Osteoblast (primary cell): ENCODE data around the gene PNKD. TPM values are rescaled to one million over a fixed set of nuclear protein-coding genes. Genes with fewer than 3 reads are reported as not detected.

Source experiments
- DNase-seq: peaks from one replicate; pipeline ENCODE4 v3.0.0; 2011; ENCODE audit warnings: low spot score, mixed read lengths; ENCODE audit not compliant: insufficient read length; ENCODE audit errors: missing footprints
- H2AFZ ChIP-seq: 2 replicates; pipeline ENCODE4 v1.6.0; 2011; ENCODE audit warnings: mild to moderate bottlenecking, low read length
- H3K27ac ChIP-seq: 2 replicates; pipeline ENCODE4 v1.5.1; 2011; ENCODE audit warnings: mild to moderate bottlenecking, low read depth, low read length, moderate library complexity
- H3K27me3 ChIP-seq: 2 replicates; pipeline ENCODE4 v1.6.0; 2012; ENCODE audit warnings: mild to moderate bottlenecking, control low read depth, inconsistent platforms, low read length, moderate library complexity; ENCODE audit not compliant: insufficient read depth
- H3K36me3 ChIP-seq: 2 replicates; pipeline ENCODE4 v1.5.1; 2011; ENCODE audit warnings: mild to moderate bottlenecking, low read length, control low read depth, moderate library complexity; ENCODE audit not compliant: insufficient read depth
- H3K4me1 ChIP-seq: 2 replicates; pipeline ENCODE4 v1.5.1; 2011; ENCODE audit warnings: mild to moderate bottlenecking, low read length, control low read depth, moderate library complexity; ENCODE audit not compliant: insufficient read depth
- H3K4me2 ChIP-seq: 2 replicates; pipeline ENCODE4 v1.6.0; 2011; ENCODE audit warnings: mild to moderate bottlenecking, low read length; ENCODE audit not compliant: insufficient read depth
- H3K4me3 ChIP-seq: fragments of 200-600 bp; sonication (generic); 3 replicates; pipeline ENCODE4 v1.5.1; 2012; ENCODE audit warnings: mild to moderate bottlenecking, low read length, inconsistent platforms; ENCODE audit not compliant: insufficient read depth
- H3K79me2 ChIP-seq: 2 replicates; pipeline ENCODE4 v1.6.0; 2012; ENCODE audit warnings: mild to moderate bottlenecking, low read length, control low read depth, inconsistent platforms; ENCODE audit not compliant: insufficient read depth
- H3K9me3 ChIP-seq: 2 replicates; pipeline ENCODE4 v1.5.1; 2011; ENCODE audit warnings: low read depth, low read length, control low read depth
- H4K20me1 ChIP-seq: 2 replicates; pipeline ENCODE4 v1.6.0; 2012; ENCODE audit warnings: mild to moderate bottlenecking, low read length, control low read depth; ENCODE audit not compliant: insufficient read depth
- CTCF ChIP-seq: IDR thresholded peaks from 2 replicates; pipeline ENCODE4 v1.5.1; 2011; ENCODE audit warnings: mild to moderate bottlenecking, low read depth, low read length, moderate library complexity; ENCODE audit errors: extremely low read depth
- total RNA-seq: library from RNA; depleted of rRNA; stranded (reverse); fragments of >200 nt; gene quantifications from 2 replicates; pipeline ENCODE4 v1.2.3, GENCODE V29; 2012

Gene PNKD
- total RNA-seq, 1 donor = 23.2 TPM

GRCh38 chr2:218278531-218279360, 8.4 kb downstream of the PNKD start:
- H3K27me3 ChIP-seq = no peaks in the 10 kb centered on the region
- no peak overlapping the region for H2AFZ ChIP-seq
- H3K4me1 ChIP-seq = peaks cover 26% of the 10 kb centered on the region
- no peak for TF ChIP-seq CTCF
- H3K4me3 ChIP-seq = no peak overlapping the region
- no peaks in the 10 kb centered on the region for H3K9me3 ChIP-seq
- peak; percentile 26 for DNase-seq
- H3K79me2 ChIP-seq = peaks cover 86% of the 10 kb centered on the region
- no peak overlapping the region for H3K4me2 ChIP-seq
- peaks cover 14% of the 10 kb centered on the region for H4K20me1 ChIP-seq
- no peak overlapping the region for H3K27ac ChIP-seq
- peaks cover 76% of the 10 kb centered on the region for H3K36me3 ChIP-seq

GRCh38 chr2:218280260-218280870, 10.0 kb downstream of the PNKD start:
- H3K27me3 ChIP-seq = no peaks in the 10 kb centered on the region
- no peaks in the 10 kb centered on the region for H3K9me3 ChIP-seq
- H4K20me1 ChIP-seq = peaks cover 20% of the 10 kb centered on the region
- H3K27ac ChIP-seq = no peak overlapping the region
- peaks cover 60% of the 10 kb centered on the region for H3K36me3 ChIP-seq
- DNase-seq = peak; percentile 49
- H3K79me2 ChIP-seq = peaks cover 93% of the 10 kb centered on the region
- no peak overlapping the region for H3K4me3 ChIP-seq
- TF ChIP-seq CTCF = no peak
- peaks cover 42% of the 10 kb centered on the region for H3K4me1 ChIP-seq
- H3K4me2 ChIP-seq = no peak overlapping the region
- no peak overlapping the region for H2AFZ ChIP-seq

GRCh38 chr2:218281449-218281848, 11.1 kb downstream of the PNKD start:
- peak; percentile 57 for DNase-seq
- peaks cover 53% of the 10 kb centered on the region for H3K4me1 ChIP-seq
- H3K27ac ChIP-seq = peak overlapping the region; percentile 98
- H2AFZ ChIP-seq = no peak overlapping the region
- H3K4me2 ChIP-seq = no peak overlapping the region
- TF ChIP-seq CTCF = no peak
- no peak overlapping the region for H3K4me3 ChIP-seq
- peaks cover 93% of the 10 kb centered on the region for H3K79me2 ChIP-seq
- no peaks in the 10 kb centered on the region for H3K27me3 ChIP-seq
- peaks cover 50% of the 10 kb centered on the region for H3K36me3 ChIP-seq
- no peaks in the 10 kb centered on the region for H3K9me3 ChIP-seq
- H4K20me1 ChIP-seq = peaks cover 20% of the 10 kb centered on the region
